Upper lobe of left lung (tissue), 4 donors: Measurements from ENCODE around the gene TDRD12.

Experiments
- POLR2AphosphoS5 ChIP-seq, 2 donors: sonication (generic); formaldehyde crosslinking; IDR thresholded peaks; one replicate each; pipeline ENCODE4 v1.5.1; 2017; ENCODE audit warnings: antibody characterized with exemption in 2 of 2
- TF ChIP-seq, protein P1 (sequence below), 6 experiments: fragments of 450-650 bp in 4 of 6; fragments of 200-600 bp in 2 of 6; sonication (generic) in 2 of 6; IDR thresholded peaks; one replicate each; pipeline ENCODE4 v1.5.1; 2016 to 2019; ENCODE audit warnings: antibody characterized with exemption in 6 of 6

DNA sequence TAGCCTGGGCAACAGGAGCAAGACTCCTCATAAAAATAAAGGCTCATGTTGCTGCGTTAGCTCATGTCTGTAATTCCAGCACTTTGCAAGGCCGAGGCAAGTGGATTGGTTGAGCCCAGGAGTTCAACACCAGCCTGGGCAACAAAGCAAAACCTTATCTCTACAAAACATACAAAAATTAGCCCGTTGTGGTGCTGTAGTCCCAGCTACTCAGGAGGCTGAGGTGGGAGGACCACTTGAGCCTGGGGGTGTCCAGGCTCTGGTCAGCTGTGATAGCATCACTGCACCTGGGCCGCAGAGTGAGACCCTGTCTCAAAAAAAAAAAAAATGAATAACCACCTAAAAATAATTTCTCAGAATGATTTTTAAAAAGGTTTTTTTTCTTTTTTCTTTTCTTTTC lies 31.9 kb upstream of the TDRD12 start:
- TF ChIP-seq, protein P1, sequence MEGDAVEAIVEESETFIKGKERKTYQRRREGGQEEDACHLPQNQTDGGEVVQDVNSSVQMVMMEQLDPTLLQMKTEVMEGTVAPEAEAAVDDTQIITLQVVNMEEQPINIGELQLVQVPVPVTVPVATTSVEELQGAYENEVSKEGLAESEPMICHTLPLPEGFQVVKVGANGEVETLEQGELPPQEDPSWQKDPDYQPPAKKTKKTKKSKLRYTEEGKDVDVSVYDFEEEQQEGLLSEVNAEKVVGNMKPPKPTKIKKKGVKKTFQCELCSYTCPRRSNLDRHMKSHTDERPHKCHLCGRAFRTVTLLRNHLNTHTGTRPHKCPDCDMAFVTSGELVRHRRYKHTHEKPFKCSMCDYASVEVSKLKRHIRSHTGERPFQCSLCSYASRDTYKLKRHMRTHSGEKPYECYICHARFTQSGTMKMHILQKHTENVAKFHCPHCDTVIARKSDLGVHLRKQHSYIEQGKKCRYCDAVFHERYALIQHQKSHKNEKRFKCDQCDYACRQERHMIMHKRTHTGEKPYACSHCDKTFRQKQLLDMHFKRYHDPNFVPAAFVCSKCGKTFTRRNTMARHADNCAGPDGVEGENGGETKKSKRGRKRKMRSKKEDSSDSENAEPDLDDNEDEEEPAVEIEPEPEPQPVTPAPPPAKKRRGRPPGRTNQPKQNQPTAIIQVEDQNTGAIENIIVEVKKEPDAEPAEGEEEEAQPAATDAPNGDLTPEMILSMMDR (IDR thresholded peaks at IDR 0.05) = no peak
- no peak for TF ChIP-seq POLR2AphosphoS5 (IDR thresholded peaks at IDR 0.05)
